OCI-LY3 (cell line): ENCODE data around the gene NT5E.

Experiments used
- CTCF ChIP-seq: fragments of 200-600, 300-600 bp; sonication (generic); IDR thresholded peaks from 2 replicates; pipeline ENCODE4 v1.5.1; 2014; ENCODE audit warnings: antibody characterized with exemption, low read length, low read depth
- EZH2phosphoT487 ChIP-seq: fragments of 200-600 bp; shearing (Covaris generic); IDR thresholded peaks from 2 replicates; pipeline ENCODE4 v1.6.1; 2018; ENCODE audit warnings: antibody characterized with exemption, mixed run types, low read depth

- TF ChIP-seq CTCF, result no peak
- TF ChIP-seq EZH2phosphoT487, result no peak
Measured at GRCh38 chr6:85468326-85468725, 18.4 kb downstream of the NT5E start.
